Measurements from ENCODE around the gene LRP3. TPM values are rescaled to one million over a fixed set of nuclear protein-coding genes. Genes with fewer than 3 reads are reported as not detected.

LRP3 gene
- total RNA-seq, 6 donors from 2014 or later, result 8.2 to 29.7 (median 19.0) TPM

DNA sequence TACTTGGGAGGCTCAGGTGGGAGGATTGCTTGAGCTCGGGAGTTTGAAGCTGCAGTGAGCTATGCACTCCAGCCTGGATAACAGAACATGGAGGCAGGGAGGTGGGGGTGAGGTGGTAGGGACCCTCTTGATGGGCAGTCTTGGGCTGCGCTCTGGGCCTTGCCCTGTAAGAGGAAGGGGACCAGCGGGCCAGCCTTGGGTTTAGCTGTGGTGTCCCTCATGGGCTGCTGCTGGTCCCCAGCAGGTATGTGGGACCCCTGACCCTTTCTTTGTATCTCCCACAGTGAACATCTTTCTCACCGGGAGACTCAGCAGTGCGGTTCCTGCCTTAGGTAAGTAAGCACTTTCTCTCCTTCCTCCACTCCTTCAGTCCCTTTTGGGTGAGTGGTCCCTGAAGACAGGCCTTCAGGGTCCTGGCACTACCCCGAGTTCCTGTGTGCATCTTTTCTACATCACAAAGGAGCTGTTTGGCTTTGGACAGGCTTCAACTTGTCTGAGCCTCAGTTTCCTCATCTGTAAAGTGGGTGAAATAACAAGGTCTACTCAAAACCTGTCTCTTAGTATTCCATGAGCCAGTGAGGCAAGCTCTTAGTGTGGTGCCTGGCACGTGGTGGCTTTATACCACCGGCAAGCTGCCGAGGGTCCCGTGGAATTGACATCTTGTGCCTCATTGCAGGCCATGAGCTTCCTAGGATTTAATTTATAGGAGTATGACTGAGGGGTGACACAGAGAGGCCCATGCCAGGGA lies 2.5 kb downstream of the LRP3 start:
- 89 to 95% methylated on average over 10 of the region's 10 CpGs for WGBS, 2 donors
- no peak for ATAC-seq (ENCODE audit: low FRiP score in 2 of 2)
- peaks cover 8 to 22% (median 11%) of the 10 kb centered on the region in 4 donors for H3K4me1 ChIP-seq
- no peaks in the 10 kb centered on the region for H3K36me3 ChIP-seq
- H3K9me3 ChIP-seq, result no peaks in the 10 kb centered on the region
- no peak for TF ChIP-seq POLR2AphosphoS5 (IDR thresholded peaks at IDR 0.05)
- no peak for TF ChIP-seq POLR2A (IDR thresholded peaks at IDR 0.05)
- TF ChIP-seq, protein P1, sequence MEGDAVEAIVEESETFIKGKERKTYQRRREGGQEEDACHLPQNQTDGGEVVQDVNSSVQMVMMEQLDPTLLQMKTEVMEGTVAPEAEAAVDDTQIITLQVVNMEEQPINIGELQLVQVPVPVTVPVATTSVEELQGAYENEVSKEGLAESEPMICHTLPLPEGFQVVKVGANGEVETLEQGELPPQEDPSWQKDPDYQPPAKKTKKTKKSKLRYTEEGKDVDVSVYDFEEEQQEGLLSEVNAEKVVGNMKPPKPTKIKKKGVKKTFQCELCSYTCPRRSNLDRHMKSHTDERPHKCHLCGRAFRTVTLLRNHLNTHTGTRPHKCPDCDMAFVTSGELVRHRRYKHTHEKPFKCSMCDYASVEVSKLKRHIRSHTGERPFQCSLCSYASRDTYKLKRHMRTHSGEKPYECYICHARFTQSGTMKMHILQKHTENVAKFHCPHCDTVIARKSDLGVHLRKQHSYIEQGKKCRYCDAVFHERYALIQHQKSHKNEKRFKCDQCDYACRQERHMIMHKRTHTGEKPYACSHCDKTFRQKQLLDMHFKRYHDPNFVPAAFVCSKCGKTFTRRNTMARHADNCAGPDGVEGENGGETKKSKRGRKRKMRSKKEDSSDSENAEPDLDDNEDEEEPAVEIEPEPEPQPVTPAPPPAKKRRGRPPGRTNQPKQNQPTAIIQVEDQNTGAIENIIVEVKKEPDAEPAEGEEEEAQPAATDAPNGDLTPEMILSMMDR (IDR thresholded peaks at IDR 0.05), result no peak
- TF ChIP-seq EP300 (IDR thresholded peaks at IDR 0.05), result no peak
- no peak overlapping the region for H3K4me3 ChIP-seq
- no peak overlapping the region for H3K27ac ChIP-seq
- no peaks in the 10 kb centered on the region for H3K27me3 ChIP-seq
- no peak for DNase-seq

- no peaks in the 10 kb centered on the region for H3K9me3 ChIP-seq
- H3K27me3 ChIP-seq, result no peaks in the 10 kb centered on the region
- TF ChIP-seq EP300 (IDR thresholded peaks at IDR 0.05) (no peak), POLR2AphosphoS5 (IDR thresholded peaks at IDR 0.05) (no peak), POLR2A (IDR thresholded peaks at IDR 0.05) (no peak)
- TF ChIP-seq, protein P1 (IDR thresholded peaks at IDR 0.05), result no peak
- WGBS, 2 donors, result 85 to 90% methylated on average over 2 to 11 of the region's 11 CpGs
- no peak overlapping the region for H3K4me3 ChIP-seq
- peaks cover 8 to 22% (median 11%) of the 10 kb centered on the region in 4 donors for H3K4me1 ChIP-seq
- no peak for ATAC-seq (ENCODE audit: low FRiP score in 2 of 2)
- H3K36me3 ChIP-seq, result no peaks in the 10 kb centered on the region
- H3K27ac ChIP-seq, result no peak overlapping the region
- peak in 1 of 2 donors; percentile 59 for DNase-seq
Observed at GRCh38 chr19:33197591-33198000, 3.5 kb downstream of the LRP3 start.

DNA sequence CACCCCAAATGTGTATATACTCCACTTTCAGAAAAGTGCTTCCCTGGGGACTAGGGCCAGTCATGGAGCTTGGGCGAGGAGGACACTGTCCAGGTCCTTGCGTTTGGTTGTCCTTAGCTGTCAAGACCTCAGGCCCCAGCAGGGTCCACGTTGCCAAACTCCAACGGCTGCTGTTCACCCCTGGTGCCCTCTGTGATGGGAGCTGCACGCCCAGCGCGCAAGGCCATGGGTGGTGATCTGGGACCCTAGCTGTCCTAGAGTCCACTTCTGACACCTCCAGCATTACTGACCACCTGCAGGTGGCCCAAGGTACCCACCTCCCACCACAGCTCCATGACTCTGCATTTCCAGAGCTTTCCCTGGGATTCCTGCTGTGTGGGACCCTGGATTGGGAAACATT lies 4.0 kb downstream of the LRP3 start:
- Histone ChIP-seq H3K27ac (no peak overlapping the region), H3K4me3 (no peak overlapping the region), H3K4me1 (peaks cover 8 to 22% (median 11%) of the 10 kb centered on the region in 4 donors), H3K27me3 (no peaks in the 10 kb centered on the region), H3K36me3 (peaks cover 0 to 4% (median 0%) of the 10 kb centered on the region in 4 donors), H3K9me3 (no peaks in the 10 kb centered on the region)
- TF ChIP-seq POLR2A (IDR thresholded peaks at IDR 0.05), result no peak
- no peak for TF ChIP-seq EP300 (IDR thresholded peaks at IDR 0.05)
- no peak for TF ChIP-seq POLR2AphosphoS5 (IDR thresholded peaks at IDR 0.05)
- DNase-seq, result peak in 1 of 2 donors; percentile 44
- ATAC-seq (ENCODE audit: low FRiP score in 2 of 2), result no peak
- 86 to 97% methylated on average over 5 to 7 of the region's 7 CpGs for WGBS, 2 donors

GRCh38 chr19:33199441-33200265 lies 5.5 kb downstream of the LRP3 start:
- TF ChIP-seq POLR2AphosphoS5 (IDR thresholded peaks at IDR 0.05), result no peak
- no peak for TF ChIP-seq POLR2A (IDR thresholded peaks at IDR 0.05)
- TF ChIP-seq EP300 (IDR thresholded peaks at IDR 0.05), result no peak
- TF ChIP-seq, protein P1 (IDR thresholded peaks at IDR 0.05), result no peak
- DNase-seq (no peak), ATAC-seq (ENCODE audit: low FRiP score in 2 of 2) (no peak)
- H3K36me3 ChIP-seq, result peaks cover 0 to 4% (median 1%) of the 10 kb centered on the region in 4 donors
- WGBS, 2 donors, result 68% methylated on average over 6 to 8 of the region's 8 CpGs
- H3K9me3 ChIP-seq, result no peaks in the 10 kb centered on the region
- no peaks in the 10 kb centered on the region for H3K27me3 ChIP-seq
- H3K4me1 ChIP-seq, result peaks cover 8 to 15% (median 11%) of the 10 kb centered on the region in 4 donors
- no peak overlapping the region for H3K4me3 ChIP-seq
- no peak overlapping the region for H3K27ac ChIP-seq

DNA sequence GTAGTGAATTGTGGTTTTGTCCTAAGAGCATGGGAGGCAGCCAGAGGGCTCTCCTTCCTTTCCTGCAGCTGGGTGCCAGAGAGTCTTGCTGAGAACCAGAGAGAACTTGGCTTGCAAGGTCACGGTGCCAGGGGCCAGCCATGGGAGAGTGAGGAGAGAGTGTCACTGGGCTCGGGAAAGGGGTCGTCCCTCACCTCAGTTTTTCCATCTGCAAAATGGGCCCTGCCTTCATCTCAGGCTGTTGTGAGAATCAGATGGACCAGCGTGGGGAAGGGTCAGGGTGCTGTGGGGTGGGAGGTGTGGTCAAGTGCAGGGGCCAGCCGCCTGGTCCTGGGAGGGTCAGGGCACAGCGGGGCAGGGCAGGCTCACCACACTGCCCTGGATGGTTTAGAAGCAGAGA lies 7.3 kb downstream of the LRP3 start:
- 88 to 94% methylated on average over 6 of the region's 6 CpGs for WGBS, 2 donors
- ATAC-seq (ENCODE audit: low FRiP score in 2 of 2) (no peak), DNase-seq (peak in 1 of 2 donors; percentile 42)
- no peaks in the 10 kb centered on the region for H3K9me3 ChIP-seq
- no peak overlapping the region for H3K27ac ChIP-seq
- H3K4me3 ChIP-seq, result no peak overlapping the region
- H3K27me3 ChIP-seq, result no peaks in the 10 kb centered on the region
- TF ChIP-seq, protein P1 (IDR thresholded peaks at IDR 0.05), result no peak
- TF ChIP-seq EP300 (IDR thresholded peaks at IDR 0.05) (no peak), POLR2A (IDR thresholded peaks at IDR 0.05) (no peak), POLR2AphosphoS5 (IDR thresholded peaks at IDR 0.05) (no peak)
- H3K4me1 ChIP-seq, result no peaks in the 10 kb centered on the region
- H3K36me3 ChIP-seq, result peaks cover 0 to 18% (median 6%) of the 10 kb centered on the region in 4 donors

Measured in upper lobe of left lung (tissue), 6 donors.